GM19099 (cell line): Measurements from ENCODE around the gene MYO18A.

Experiments
- POLR2A ChIP-seq: IDR thresholded peaks from 3 replicates; pipeline ENCODE4 v1.6.1; 2011; ENCODE audit warnings: low read depth; ENCODE audit not compliant: insufficient read length; ENCODE audit errors: extremely low read depth

The MYO18A gene

DNA sequence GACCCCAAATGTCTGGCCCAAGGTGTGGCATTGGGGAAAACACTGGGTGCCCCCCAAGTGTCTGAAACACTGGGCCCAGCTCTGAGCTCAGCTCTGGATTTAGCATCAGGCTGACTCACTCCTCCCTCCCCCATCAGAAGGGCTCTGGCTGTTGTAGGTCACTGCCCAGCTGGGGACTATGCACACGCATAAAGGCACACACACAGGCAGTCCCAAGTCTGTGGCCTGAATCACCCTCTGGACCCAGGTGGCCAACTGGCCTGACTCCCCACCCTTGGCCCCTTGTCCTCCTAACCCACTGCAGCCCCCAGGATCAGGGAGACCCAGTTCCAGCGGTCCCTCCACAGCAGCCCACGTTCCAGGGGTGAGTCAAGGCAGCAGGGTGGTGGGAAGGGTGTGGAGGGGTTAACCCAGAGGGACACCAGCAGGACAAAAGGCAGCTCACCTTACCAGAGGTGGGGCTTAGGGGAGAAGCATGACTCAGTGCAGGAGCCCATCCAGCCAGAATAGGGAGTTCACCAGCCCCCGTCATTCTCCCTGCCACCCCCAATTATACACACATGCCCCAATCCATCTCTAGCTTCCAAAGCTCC is 47.0 kb downstream of the MYO18A start:
- no peak for TF ChIP-seq POLR2A

DNA sequence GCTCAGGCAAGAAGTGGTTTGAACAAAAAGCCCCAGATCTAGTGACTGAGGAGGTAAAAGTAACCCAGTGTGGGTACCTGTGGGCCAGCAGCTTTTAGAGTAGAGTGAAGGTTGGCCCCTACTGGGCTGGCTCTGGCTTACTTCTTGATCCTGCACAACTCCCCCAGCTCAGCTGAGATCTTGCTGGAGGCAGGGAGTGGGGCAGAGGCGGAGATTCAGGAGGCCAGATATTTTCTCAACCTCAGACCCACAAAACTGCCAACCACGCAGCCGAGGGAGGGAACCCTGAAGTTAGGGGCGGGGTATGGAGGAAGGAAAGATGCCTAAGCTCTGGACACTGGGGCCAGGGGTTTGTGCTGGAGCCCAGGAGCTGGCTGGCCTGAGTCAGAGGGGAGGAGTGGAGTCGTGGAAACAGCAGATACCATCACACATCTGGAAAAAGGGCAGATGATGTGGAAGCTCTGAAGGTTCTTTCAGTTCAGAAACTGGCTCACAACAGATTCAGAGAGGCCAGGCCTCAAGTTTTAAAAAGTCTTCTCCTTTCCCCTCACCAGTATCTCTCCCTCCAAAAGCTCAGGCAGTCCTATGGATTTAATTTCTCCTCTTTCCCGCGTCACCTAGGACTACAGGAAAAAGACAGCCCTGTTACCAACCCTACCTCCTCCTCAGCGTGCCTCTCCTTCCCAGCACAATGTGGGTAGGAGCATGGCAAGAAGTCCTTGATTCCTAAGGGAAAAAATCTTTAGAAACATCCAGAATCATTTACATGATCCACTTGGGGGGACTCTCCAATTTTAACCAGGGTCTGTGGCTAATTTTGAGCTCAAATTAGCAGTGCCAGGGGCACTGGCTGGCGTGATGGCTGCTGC is 48.1 kb downstream of the MYO18A start:
- TF ChIP-seq POLR2A = no peak

DNA sequence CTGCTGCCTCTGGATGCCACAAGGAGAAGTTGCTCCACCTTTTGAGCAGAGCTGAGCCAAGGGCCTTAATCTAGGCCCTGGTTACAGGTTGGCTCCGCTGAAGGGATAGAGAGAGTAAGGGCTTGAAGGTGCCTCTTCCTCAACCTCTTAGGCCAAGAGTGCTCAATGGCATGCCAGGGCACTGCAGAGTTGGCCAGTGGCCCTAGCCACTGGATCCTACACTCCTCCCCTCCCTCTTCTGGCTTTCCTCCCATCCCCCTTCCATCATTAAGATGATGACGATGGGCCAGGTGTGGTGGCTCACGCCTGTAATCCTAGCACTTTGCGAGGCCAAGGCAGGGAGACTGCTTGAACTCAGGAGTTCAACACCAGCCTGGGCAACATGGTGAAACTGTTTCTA is 50.5 kb downstream of the MYO18A start:
- no peak for TF ChIP-seq POLR2A

DNA sequence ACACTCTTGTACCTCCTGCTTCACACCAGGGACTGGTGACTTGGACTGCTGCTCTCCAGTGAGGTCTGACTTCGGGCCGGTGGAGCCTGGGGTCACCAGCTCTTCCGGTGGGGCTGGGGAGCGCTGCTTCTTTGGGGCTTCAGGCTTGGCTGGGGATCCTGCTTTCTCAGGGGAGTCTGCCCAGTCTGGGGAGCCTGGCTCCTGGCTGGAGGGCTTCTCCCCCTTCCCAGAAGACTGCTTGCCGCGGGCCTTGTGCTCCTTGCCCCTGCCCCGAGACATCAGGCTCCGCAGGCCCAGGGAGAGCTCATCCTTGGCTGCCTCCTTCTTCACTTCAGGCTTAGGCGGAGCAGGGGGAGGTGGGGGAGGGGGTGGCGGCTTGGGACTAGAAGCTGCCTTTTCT is 52.4 kb downstream of the MYO18A start:
- TF ChIP-seq POLR2A = no peak

GRCh38 chr17:29126268-29126930 is 53.8 kb downstream of the MYO18A start:
- TF ChIP-seq POLR2A = no peak

GRCh38 chr17:29125651-29126050 is 54.5 kb downstream of the MYO18A start:
- TF ChIP-seq POLR2A = no peak

- TF ChIP-seq POLR2A = no peak
Measured at GRCh38 chr17:29124925-29125273, 55.3 kb downstream of the MYO18A start.

DNA sequence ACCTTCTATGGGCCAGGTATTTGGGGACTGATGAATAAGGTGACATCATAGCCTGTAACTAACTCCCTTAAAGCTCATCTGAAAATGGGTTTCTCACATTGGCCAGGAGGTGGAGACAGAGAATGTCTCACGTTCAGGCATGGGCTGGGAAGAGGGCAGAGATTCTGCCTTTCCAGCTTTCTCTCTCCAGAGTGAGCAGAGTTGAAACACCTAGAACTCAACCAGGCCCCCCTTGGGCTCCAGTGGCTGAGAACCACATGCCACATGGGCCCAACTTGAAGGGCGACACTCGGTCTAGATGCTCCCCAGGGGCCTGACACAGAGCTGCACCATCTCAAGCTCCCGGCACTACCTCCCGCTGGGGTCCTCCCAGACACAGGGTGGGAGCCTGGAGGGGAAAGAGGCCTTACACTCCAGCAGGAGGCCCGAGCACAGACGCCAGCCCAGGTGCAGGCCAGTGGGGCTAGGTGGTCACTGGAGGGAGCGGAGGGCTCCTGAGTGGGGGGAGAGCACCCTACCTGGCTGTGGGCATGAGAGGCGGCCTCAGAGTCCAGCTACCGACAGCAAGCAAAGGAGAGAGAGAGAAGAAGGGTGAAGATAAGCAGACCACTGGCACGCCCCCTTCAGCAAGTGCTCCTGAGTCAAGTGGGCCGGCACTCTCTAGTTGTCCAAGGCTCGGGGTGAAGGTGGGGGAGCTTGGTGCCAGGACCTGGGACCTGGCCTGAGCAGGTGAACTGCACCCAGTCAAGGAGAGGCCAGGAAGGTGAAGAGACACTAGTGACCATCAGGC is 55.9 kb downstream of the MYO18A start:
- no peak for TF ChIP-seq POLR2A

GRCh38 chr17:29123111-29123510 is 57.1 kb downstream of the MYO18A start:
- TF ChIP-seq POLR2A = no peak

DNA sequence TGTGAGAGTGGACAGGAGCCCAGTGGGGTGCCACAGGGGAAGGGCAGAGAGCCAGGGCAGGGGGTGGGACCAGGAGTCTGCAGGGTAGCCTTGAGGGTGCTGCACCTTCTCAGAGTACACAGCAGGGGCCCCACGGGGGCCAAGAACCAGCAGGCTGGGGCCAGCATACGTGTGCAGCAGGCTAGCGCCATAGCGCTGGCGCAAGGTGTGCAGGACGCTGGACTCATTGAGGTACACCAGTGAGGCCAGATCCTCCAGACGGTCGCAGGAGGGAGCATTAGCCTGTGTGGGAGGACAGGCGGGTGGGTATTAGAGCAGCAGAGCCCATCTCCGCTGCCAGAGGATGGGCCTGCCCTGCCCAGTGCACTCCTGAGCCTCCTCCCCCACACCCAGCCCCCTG is 58.8 kb downstream of the MYO18A start:
- no peak for TF ChIP-seq POLR2A

DNA sequence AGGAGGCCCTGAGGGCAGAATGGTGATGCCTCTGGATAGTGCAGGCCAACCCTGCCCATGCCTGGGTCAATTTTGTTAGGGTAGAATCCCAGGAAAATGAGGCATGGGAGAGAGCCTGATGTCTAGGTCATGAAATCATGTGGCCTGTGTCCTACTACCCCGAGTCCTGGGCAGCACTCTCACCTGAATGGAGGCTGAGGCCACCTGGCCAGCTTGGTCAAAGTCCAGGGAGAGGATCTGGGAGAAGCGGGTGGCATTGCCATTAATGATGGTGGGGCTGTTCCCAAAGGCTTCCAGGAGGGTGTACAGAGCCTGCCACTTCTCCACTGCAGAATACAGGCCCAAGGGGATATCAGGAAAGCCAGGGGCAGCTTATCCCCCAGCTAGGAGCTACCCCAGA is 59.8 kb downstream of the MYO18A start:
- no peak for TF ChIP-seq POLR2A

GRCh38 chr17:29119265-29119664 is 60.9 kb downstream of the MYO18A start:
- no peak for TF ChIP-seq POLR2A

- no peak for TF ChIP-seq POLR2A
Measured at GRCh38 chr17:29116804-29117753, 63.1 kb downstream of the MYO18A start.

DNA sequence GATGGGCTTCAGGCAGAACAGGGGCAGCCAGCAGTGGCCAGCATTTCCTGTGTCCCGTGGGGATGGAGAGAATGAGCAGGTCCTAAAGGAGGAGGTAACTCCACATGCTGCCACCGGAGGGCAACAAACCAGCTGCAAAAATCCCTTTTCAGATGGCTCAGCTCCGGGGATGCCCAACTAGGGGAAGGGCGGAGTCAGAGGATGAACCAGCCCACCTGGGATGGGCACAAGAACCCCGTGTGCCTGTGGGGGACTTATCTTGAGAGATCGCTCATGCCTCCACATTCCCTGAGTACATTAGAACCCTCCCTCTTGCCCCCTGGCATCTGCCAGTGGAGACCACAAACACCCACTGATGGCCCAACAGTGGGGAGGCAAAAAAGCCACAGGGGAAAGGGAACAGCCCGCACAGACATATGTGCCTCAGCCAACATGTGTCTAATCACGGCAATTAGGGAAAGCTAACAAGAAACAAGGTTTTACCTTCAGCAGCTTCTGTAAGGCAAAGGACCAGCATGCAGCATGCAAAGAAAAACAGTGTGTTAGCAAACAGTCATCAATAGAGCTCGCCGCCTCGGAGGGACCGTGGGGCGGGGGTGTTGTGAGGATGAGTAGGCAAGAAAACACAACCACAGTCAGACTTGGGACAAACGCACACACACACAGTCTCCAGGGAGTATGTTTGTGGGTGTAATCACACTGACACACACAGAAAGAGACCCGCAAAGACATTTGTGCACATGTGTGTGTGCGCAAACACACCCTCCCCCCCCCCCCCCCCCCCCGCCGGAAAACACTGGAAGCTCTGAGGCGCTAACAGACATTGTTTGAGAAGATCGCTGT is 64.0 kb downstream of the MYO18A start:
- no peak for TF ChIP-seq POLR2A

GRCh38 chr17:29115435-29115834 is 64.8 kb downstream of the MYO18A start:
- TF ChIP-seq POLR2A = no peak
